ENCODE data around the gene CCDC74A. TPM values are rescaled to one million over a fixed set of nuclear protein-coding genes. Genes with fewer than 3 reads are reported as not detected.
"Not testable (repeated sequence)": the region's sequence is repeated elsewhere in the genome, so short reads cannot be mapped to it uniquely, and the experiment has no call there.

The CCDC74A gene
- total RNA-seq, 1 donor from 2014 or later = 0.35 TPM

DNA sequence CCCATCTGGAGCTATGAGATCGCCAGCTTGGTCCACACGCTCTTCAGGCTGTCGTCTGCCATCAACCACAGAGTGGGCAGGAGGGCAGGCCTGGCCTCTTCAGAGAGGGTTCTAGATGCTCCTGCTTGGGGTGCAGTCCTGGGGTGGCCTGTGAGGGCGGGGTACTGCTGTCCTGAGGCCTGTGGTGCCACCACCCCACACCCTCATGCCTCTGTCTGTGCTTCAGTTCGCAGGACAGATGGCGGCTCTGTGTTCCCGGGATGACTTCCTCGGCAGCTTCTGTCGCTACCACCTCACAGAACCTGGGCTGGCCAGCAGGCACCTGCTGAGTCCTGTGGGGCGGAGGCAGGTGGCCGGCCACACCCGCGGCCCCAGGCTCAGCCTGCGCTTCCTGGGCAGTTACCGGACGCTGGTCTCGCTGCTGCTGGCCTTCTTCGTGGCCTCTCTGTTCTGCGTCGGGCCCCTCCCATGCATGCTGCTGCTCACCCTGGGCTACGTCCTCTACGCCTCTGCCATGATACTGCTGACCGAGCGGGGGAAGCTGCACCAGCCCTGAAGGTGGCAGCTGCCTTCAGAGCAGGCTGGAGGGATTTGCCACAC lies 7.7 kb upstream of the CCDC74A start:
- DNase-seq; ATAC-seq (ENCODE audit: poor library complexity); intact Hi-C loops (cut with DNase I): not testable (repeated sequence)

DNA sequence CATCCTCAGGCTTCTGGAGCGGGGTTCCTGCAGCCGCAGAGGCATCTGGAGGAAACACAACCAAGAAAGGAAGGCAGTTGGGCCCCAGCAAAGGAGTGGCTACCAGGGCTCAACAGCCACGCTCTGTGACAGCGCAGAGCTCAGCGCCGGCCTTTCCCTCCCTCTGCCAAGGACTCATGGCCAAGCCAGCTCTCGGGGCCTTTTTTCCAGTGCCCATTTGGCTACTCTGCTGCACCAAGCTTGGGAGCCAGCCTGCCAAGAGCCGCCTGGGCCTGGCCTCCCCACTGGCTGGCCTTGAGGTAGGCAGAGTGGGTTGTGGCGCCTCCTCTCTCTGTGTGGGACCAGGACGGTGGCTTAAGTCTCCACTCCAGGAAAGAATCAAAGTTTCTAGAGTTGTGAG lies 7.2 kb upstream of the CCDC74A start:
- intact Hi-C loops (cut with DNase I) = no loop called here
- DNase-seq = peak; percentile 41
- ATAC-seq (ENCODE audit: poor library complexity) = no peak

- ATAC-seq (ENCODE audit: poor library complexity); intact Hi-C loops (cut with DNase I): not testable (repeated sequence)
- peak; percentile 6 for DNase-seq
Measured at GRCh38 chr2:131521524-131521923, 6.2 kb upstream of the CCDC74A start.

- peak; percentile 74 for DNase-seq
- ATAC-seq (ENCODE audit: poor library complexity) = peak; percentile 91
Measured at GRCh38 chr2:131521961-131522781, 5.5 kb upstream of the CCDC74A start.

DNA sequence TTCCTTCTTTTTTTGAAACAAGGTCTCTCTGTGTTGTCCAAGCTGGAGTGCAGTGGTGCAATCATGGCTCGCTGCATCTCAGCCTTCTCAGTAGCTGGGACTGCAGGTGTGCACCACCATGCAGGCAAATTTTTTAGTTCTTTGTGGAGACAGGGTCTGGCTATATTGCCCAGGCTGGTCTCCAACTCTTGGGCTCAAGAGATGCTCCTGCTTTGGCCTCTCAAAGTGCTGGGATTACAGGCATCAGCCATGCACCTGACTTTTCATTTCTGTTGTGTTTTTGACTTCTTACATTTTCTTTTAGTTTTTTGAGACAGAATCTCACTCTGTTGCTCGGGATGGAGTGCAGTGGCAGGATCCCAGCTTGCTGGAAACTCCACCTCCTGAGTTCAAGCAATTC lies 2.4 kb upstream of the CCDC74A start:
- intact Hi-C loops (cut with DNase I); DNase-seq; ATAC-seq (ENCODE audit: poor library complexity): not testable (repeated sequence)

More at GRCh38 chr2:131521961-131522781, 5.5 kb upstream of the CCDC74A start:
- intact Hi-C loops (cut with DNase I) = no loop called here

DNA sequence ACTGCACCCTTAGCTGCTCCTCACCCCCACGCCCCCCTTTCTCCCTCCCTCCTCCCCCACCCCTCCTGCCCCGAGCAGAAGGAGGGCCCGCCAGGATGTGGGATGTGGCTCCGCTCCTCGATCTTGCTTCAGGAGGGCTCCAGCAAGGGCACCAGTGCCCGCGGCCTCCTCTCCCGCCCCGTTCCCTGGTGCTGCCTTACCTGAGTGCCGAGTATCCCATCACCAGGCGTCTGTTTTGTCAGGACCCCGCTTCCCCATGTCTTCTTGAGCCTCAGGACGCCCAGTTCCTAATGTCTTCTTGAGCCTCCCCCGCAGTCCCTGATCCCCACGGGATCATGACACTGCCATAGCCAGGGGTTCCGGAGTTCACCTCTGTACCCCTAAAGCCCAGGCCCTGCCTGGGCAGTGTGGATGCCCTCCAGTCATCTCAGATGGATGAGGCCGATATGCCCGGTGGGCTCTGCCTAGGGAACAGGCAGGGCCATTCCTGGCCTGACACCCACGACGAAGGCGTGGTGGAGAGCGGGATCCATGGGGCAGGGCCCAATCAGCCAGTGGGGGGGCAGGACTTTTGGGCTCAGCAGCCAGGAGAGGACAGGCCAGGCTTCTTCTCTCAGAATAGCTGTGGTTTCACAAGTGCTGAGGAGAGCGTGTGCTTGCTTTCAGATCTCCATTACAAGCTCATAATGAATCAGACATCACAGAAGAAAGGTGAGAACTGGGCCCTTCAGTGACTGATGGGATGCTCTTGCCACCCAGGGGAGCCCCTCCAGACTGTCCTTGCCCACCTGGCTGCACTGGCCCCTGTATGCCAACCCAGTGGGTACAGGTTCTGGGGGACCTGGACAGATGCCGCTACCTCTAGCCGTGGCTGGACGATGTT lies 1.5 kb downstream of the CCDC74A start:
- DNase-seq = peak; percentile 36
- ATAC-seq (ENCODE audit: poor library complexity); intact Hi-C loops (cut with DNase I): not testable (repeated sequence)

GRCh38 chr2:131529864-131530445 lies 2.3 kb downstream of the CCDC74A start:
- ATAC-seq (ENCODE audit: poor library complexity); intact Hi-C loops (cut with DNase I): not testable (repeated sequence)

GRCh38 chr2:131530626-131531344 lies 3.1 kb downstream of the CCDC74A start:
- ATAC-seq (ENCODE audit: poor library complexity); intact Hi-C loops (cut with DNase I): not testable (repeated sequence)
- peak; percentile 29 for DNase-seq

More at GRCh38 chr2:131529864-131530445, 2.3 kb downstream of the CCDC74A start:
- DNase-seq = not testable (repeated sequence)

DNA sequence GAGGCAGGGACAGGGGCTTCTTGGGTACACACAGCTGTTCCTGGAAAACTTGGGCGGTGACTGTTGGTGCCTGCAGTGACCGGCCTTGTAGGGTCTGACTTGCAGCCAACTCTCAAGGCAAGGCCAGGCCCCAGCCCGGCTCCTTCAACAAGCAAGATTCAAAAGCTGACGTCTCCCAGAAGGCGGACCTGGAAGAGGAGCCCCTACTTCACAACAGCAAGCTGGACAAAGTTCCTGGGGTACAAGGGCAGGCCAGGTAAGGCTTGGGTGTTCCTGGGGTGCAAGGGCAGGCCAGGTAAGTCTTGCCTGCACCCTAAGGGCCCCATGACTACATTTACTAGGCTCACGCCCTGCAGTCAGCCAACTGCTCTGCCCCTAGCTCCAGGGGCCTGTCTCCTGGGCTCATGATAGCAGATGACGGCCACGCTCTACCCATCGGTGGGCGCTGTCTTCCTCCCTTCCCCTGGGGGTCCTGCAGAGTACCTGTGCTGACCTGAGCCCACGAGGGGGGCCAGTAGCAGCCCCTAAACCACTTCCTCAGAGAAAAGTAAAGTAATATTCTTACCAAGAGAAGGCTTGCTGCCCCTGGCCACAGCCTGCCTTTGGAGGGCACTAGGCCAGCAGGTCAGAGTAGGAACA lies 4.0 kb downstream of the CCDC74A start:
- ATAC-seq (ENCODE audit: poor library complexity); intact Hi-C loops (cut with DNase I); DNase-seq: not testable (repeated sequence)

DNA sequence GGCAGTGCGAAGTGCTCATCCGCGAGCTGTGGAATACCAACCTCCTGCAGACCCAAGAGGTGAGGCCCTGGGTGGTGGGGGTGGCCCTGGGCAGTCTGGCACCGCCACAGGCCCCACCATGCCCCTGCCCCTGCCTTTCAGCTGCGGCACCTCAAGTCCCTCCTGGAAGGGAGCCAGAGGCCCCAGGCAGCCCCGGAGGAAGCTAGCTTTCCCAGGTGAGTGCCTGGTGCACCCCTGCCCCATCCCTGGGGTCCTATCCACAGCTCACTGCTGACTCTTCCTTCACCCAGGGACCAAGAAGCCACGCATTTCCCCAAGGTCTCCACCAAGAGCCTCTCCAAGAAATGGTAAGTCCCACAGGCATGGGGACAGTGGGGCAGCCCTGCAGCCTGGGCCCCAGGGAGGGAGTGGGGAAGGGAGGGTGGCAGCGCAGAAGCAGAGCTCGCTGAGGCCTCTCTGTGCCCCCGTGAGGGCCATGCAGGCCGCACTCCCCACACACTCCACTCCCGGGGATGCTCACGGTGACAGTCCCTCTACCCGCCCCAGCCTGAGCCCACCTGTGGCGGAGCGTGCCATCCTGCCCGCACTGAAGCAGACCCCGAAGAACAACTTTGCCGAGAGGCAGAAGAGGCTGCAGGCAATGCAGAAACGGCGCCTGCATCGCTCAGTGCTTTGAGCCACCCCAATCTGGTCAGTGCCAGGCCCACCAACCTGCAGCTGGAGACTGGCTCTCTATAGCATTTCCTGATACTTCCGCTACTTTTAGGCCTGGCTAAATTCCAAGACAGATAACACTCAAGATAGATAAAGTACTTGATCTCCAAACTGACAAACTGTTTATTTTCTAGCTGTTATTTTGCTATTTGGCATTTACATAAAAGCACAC lies 5.3 kb downstream of the CCDC74A start:
- DNase-seq; ATAC-seq (ENCODE audit: poor library complexity); intact Hi-C loops (cut with DNase I): not testable (repeated sequence)

GRCh38 chr2:131533609-131534316 lies 6.1 kb downstream of the CCDC74A start:
- DNase-seq = peak; percentile 32
- ATAC-seq (ENCODE audit: poor library complexity); intact Hi-C loops (cut with DNase I): not testable (repeated sequence)

GRCh38 chr2:131534317-131534672 lies 6.6 kb downstream of the CCDC74A start:
- ATAC-seq (ENCODE audit: poor library complexity); intact Hi-C loops (cut with DNase I); DNase-seq: not testable (repeated sequence)

- intact Hi-C loops (cut with DNase I); DNase-seq; ATAC-seq (ENCODE audit: poor library complexity): not testable (repeated sequence)
Measured at GRCh38 chr2:131534965-131535364, 7.3 kb downstream of the CCDC74A start.

GRCh38 chr2:131535526-131535925 lies 7.8 kb downstream of the CCDC74A start:
- intact Hi-C loops (cut with DNase I) = no loop called here
- DNase-seq = no peak
- no peak for ATAC-seq (ENCODE audit: poor library complexity)

- intact Hi-C loops (cut with DNase I); ATAC-seq (ENCODE audit: poor library complexity); DNase-seq: not testable (repeated sequence)
Measured at GRCh38 chr2:131535951-131536826, 8.5 kb downstream of the CCDC74A start.
